CD4-positive, alpha-beta T cell treated with Interleukin-4 for 1 hour (primary cell): Measurements from ENCODE around the gene FOXRED2.
"Not testable (repeated sequence)": the region's sequence is repeated elsewhere in the genome, so short reads cannot be mapped to it uniquely, and the experiment has no call there.

Source experiments
- DNase-seq, 2 donors: peaks; one replicate each; pipeline ENCODE4 v3.0.0-alpha.2; 2020 to 2022

Gene FOXRED2

DNA sequence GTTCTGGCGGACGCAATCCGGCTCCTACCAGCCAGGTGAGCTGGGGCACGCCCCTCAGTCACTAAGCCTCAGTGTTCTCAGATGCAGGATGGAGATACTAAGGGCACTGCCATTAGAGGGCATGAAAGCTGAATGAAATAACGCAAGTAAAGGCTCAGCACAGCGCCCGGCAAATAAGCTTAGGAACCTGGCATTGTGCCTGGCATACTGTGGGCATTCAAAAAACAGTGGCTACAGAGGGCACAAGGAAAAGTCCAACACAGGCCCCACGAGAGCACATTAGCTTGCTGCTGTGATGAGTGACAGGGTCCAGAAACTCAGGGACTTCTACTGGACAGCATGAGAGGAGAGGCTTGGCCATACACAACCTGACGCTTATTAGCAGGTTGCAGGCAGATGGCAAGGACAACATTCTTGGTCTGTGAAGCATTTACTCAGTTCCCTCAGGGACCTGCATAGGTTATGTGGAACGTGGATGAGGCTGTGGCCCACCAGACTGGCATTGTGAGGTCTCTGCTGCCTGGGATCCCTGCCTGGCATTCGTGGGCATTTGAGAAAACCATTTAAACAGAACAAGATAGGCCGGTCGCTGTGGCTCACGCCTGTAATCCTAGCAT, 37.6 kb downstream of the FOXRED2 start:
- DNase-seq: no peak

DNA sequence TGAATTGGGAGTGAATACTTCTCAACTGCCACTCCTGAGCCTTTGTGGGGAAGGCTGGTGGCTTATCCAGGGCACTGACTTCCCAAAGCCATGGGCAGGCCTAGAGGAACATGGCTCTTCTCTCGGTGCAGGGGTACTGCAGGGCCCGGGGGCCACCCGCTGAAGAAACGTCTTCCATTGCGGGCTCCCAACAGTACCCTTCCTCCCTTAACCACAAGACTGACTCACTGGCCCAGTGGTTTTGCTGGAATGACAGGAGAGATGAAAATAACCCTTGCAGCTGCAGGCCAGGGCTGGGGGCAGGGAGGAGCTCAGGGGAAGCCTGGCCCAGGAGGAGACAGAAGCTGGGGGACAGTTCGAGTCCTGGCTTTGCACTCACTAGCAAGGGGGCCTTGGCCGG, 38.9 kb downstream of the FOXRED2 start:
- no peak for DNase-seq

DNA sequence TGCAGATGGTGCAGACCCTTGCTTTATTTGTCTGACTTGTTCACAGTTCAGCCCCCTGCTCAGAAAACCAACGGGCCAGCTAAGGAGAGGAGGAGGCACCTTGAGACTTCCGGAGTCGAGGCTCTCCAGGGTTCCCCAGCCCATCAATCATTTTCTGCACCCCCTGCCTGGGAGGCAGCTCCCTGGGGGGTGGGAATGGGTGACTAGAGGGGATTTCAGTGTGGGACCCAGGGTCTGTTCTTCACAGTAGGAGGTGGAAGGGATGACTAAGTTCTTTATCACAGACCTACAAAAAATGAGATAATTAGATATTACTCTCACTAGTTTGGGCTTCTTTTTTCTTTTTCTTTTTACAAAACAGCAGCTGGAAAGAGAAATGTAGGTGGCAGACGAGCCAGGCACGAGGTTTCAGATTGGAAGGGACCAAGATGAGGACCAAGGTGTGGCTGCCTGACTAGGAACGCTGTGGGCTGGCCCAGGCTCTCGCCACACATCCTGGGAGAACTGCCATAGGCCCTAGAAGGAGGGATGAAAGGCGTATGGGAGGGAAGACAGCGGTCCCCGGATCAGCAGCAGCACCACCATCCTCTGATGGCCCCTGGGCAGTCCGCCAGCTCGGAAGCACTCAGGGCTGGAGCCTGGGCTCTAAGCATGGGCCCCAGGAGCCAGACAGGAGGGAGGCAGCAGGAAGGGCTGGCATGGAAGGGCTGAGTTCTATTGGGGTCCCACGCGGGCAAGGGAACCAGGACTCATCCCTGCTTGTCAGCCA, 39.6 kb downstream of the FOXRED2 start:
- no peak for DNase-seq

DNA sequence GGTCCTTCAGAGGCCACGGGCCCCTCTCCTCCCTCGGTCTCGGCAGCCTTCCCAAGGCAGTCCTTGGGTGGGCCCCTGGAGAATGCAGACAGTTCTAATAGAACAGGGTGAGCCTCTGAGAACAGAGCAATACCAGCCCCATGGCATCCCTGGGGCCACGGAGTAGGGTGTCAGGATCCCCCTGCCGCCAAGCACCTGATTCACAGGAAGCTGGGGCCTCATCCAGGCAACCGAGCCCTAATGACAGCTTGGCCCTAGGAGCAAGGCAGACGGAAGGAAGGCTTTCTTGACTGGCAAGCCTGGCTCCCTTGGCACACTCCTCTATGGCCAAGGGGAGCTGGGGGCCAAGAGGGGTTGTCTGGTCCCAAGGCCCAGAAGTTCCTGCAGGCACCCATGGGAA, 40.6 kb downstream of the FOXRED2 start:
- DNase-seq: no peak

DNA sequence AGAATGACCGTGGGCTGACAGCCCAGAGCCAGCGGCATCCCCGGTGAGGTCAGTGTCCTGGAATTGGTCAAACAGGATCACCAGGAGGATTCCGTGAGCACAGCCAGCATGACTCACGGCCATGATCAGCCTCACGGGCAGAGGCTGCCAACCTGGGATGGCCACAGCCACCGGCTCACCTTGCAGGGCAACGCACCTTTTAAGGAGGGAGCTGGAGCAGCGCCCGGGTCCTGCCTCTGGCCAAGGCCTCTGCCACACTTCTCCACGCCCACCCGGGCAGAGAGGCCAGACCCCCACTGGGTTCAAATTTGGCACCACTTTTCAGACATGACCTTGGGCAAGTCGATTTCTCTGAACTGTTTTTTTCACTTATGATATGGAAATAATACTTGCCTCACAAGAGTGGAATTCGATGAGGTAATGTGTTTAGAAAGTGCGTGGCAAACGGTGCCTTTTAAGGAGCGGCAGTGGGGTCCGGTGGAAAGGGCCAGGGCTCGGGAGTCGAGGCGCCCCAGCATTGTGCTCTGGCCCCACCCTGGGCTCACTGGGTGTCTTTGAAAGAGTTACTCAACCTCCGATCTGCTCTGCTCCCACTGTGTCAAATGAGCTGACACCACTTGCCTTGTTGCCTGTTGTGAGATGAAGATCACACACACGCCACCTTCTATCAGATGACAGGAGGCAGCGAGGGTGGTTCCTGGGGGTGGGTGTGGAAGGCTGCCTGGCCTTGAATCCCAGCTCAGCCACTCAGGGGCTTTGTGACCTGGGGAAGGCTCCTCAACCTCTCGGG, 41.4 kb downstream of the FOXRED2 start:
- DNase-seq: no peak

DNA sequence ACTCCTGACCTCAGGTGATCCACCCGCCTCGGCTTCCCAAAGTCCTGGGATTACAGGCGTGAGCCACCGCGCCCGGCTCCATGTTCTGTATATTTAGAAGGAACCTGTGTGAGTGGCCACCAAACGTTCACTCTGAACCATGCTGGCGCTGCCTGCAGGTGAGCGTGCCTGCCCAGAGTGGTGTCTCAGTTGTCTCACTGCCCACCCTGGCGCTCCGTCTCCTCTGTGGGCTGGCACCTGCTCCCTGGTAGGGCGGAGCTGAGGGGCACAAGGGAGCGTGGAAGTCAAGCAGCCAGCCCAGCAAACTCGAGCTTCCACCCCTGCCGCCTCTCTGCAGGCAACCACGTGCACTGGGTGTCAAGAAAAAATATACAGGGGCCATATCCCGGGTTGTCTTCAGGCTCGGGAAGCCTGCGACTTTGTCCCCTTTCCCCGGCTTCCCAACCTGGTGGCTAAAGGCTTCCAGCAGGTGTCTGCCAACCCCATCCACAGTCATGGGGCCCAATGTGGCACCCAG, 42.1 kb downstream of the FOXRED2 start:
- no peak for DNase-seq

DNA sequence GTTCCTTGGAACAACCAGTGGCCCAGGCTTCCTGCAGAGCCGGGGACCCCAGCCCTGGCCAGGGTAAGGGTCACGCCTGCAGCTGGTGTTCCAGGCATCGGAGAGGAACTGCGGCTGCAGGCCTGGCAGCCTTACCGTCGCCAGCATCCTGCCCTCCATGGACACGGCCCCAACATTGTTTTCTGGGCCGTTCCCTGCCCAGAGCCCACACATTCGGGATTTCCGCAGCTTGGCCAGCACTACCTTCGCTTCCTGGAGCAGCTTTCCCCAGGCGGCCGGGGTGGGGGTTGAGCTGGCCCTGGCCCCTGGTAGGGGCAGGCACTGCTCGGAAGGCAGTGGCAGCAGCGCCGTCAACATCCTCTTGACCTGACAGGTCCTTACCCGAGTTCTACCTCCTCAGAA, 43.1 kb downstream of the FOXRED2 start:
- DNase-seq: no peak

DNA sequence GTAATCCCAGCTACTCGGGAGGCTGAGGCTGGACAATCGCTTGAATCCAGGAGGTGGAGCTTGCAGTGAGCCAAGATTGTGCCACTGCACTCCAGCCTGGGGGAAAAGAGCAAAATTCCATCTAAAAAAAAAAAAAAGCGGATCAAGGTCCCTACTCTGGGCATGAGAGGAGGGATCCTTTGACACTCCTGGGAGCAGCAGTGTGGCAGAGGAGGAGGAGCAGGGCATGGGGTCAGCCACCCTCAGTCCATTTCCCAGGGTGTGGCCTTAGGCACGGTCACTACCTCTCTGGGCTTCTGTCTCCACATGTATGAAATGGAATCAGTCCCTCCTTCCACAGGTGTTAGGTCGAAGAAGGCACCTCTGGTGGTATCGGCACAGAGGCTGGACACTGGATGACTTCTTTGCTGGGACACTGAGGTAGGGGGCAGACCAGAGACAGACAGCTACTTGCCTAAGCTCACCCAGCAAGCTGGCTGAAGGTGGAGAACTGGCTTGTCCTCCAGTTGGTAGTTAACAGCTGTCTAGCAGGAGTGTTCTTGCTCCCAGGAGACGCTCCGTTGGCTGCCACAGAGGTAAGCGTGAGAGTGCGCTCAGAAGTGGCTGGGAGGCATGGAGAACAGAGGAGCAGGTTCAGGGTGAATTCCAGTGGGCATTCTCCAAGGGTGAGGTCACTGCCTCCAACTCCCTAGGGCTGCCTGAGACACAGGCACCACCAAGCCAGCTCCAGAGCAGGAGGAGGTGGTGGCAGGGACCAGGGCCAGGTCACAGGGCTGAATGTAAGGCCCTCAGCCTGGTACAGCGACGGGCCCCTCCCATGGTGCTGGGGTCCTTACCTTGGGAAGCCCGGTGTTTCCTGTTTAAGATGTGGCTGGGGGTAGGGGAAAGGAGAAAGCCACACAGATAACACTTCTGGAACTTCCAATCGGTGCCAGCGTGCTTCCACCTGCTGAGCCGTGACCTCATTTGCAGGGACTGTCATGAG, 44.9 kb downstream of the FOXRED2 start:
- no peak for DNase-seq

DNA sequence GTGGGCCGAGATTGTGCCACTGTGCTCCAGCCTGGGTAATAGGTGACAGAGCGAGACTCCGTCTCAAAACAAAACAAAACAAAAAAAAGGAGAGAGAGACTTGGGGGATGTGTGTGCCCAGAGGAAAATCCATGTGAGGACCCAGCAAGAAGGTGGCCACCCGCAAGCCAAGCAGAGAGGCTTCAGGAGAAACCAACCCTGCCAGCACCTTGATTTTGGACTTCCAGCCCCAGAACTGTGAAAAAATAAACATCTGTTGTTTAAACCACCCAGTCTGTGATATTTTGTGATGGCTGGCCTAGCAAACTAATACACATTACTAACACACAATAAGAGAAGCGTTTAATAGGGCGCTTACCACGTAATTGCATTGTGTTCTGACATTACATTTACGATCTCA, 46.6 kb downstream of the FOXRED2 start:
- no peak for DNase-seq

DNA sequence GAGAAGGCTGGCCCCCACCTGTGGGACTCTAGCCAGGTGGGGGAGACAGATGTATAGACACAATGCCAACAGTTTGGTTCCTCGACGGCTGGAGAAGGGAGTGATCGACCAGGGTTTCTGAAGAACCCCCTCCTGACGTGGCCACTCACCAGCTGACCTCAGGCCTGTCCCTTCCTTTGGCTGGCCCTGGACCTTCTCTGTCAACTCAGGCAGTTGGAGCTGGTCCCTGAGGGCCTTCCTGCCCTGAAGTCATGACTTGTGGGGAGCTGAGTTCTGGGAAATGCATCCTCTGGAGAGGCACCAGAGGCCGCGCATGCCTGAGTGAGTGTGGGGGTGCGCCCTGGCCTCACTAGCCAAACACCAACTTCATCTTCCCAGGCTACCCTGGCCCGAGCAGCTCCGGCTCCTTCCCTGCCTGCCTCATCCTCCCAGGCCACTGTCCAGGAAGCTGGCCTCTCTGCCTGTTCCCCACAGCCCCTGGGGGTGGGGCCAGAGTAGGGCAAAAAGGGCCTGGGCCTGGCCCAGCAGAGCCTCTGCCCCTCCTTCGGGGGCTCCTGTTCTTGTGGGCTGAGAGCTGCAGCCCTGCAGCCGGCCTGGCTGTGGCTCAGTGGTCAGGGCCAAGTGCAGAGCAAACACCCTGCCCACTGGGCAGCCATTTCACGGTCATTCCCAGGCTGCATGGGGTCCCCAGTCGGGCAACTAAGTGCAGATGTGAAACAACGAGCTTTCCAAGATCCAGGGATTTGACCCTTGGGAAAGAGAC, 49.0 kb downstream of the FOXRED2 start:
- DNase-seq: no peak

DNA sequence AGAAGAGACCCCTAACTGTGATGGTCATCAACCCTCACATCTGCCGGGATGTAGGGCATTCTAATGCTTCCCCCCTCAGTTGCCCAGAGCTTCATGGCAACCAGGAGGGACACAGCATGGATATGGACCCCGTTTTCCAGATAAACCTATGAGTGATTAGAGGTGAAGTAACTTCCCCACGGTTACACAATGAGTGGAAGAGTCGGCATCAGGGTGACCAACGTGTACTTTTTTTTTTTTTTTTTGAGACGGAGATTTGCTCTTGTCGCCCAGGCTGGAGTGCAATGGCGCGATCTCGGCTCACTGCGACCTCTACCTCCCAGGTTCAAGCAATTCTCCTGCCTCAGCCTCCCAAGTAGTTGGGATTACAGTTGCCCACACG, 50.4 kb downstream of the FOXRED2 start:
- DNase-seq: no peak

DNA sequence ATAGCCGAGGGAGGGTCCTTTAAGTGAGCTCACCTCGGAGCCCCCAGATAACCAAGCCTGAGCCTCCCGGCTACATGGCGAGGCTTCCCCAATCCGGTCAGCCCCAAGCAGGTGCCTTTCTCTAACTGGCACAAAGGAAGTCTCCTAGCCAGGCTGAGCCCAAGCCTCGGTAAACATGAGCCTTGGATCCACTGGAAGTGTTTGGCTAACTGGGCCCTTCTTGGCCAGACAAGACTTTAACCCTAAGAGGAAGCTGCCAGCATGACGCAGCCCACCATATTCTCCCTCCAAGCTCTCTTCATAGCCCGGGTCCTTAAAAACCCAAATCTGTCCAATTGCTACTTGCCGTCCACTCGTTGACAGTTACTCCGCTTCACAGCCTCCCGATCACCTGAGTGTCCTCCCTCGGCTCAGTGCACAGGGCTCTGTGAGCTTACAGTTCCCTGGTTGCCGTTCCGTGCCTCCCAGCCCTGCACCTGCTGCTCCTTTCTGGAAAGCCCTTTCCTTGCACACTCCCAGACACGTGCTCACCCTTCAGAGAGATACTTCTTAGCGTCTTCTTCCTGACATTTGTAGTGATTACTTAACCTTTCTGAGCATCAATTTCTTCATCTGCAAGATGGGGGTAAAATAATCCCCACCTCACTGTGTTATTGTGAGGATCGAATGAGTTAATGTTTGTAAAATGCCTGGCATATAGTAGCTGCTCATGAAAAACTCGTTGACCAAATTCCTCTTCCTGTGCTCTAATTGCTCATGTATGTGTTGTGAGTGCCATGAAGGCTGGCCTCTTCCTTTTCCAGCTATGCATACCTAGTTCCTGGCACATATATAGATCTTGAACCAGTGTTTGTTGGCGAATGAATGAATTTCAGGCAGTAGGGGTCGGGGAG, 51.0 kb downstream of the FOXRED2 start:
- DNase-seq: no peak

DNA sequence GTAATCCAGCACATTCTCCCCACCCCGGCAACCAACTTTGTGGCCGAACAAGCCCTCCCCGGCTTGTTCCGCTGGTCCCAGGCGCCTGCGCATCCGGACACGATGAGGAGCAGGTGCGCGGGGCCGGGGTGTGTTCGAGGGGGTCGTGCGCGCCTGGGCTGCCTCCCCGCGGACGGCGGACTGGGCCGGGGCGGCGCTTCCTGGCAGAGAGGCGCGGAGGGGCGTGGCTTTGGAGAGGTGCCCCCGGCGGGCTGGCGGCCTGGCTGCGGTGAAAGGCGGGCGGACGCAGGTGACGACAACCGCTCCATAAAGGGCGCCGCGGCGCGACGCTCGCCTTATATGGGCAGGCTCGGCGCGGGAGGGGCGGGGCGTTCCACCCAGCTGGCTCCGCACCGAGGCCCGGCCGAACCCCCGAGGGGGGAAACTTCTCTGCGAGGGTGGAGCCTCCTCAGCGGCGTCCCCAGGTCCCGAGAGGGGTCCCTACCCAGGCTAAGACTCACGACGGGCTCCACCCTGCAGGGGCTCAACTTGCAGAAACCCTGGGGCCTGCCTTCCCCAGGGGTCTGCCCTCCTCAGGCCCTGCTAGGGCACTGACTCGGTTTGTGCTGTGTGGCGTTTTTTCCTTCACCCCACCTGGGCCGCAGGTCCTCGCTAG, 51.8 kb downstream of the FOXRED2 start:
- peak; percentile 94 to 96 for DNase-seq

DNA sequence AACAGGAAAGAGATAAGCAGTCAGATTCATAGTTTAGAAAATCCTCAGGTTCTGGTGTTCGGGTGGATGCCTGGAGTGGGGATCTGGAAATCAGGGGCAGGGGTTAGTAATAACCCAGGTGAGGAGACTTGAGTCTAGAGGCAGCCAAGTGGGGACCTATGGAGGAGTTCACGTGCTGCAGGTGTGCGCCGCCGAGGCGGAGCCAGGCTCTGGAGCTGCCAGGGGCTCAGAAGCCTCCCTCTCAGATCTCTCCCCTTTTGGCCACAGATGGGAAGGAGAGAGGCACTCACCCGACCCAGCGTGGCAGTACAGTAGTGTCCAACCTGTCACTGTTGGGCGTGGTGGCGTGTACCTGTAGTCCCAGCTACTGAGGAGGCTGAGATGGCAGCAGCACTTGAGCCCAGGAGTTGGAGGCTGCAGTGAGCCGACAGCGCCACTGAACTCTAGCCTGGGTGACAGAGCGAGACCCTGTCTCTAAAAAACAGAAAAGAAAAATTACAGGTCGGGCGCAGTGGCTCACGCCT, 52.9 kb downstream of the FOXRED2 start:
- no peak for DNase-seq

DNA sequence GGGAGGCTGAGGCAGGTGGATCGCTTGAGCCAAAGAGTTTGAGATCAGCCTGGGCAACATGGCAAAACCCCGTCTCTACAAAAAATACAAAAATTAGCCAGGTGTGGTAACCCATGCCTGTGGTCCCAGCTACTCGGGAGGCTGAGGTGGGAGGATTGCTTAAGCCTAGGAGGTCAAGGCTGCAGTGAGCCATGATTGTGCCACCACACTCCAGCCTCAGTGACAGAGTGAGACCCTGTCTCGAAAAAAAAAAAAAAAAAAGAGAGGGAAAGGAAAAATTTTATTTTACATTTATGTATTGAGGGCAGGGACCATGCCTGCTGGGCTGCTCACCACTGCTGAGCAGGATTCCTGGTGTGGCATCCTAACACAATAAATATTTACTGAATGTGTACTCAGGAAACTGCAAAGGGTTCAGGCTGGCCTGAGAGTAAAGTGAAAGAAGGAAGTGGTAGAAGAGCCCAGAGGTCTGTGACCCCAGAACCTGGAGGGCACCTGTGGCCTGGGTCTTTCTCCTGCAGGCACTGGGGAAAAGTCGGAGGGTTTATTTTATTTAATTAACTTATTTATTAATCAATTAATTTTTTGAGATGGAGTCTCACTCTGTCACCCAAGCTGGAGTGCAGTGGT, 53.7 kb downstream of the FOXRED2 start:
- DNase-seq: not testable (repeated sequence)

DNA sequence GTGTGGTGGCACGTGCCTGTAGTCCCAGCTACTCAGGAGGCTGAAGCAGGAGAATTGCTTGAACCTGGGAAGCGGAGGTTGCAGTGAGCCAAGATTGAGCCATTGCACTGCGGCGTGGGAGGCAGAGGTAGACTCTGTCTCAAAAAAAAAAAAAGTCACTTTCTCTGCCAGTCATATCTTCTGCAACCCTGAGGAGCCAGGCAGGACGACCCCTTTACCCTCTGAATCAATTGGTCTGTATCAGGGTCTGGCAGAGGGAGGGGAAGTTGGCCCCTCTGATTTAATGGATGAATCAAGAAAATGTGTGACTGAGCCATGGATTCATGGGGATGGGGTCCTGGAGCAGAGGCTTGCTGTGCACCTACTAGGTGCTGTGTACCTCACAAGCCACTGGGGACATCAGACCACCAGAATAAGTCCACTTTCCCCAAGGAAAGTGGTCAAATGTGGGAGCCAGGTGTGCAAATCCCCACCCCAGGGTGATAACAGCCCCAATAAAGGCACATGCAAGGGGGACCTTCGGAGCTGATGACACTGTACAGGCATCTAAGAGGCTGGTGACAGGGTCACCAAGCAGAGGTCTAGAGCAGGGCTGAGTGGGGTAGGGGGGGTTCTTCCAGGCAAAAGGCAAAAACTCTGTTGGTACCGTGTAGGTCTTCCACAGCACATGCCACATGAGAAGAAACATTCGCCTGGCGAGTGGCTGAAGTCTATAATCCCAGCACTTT, 54.4 kb downstream of the FOXRED2 start:
- no peak for DNase-seq

DNA sequence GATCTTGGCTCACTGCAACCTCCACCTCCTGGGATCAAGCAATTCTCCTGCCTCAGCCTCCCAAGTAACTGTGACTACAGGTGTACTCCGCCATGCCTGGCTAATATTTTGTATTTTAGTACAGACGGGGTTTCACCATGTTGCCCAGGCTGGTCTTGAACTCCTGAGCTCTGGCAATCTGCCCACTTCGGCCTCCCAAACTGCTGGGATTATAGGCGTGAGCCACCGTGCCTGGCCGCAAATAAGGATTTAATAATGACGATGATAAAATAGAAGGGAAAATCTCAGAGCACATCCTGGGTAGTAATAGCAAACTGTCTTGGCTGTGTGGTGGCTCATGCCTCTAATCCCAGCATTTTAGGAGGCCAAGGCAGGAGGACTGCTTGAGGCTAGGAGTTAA, 55.9 kb downstream of the FOXRED2 start:
- not testable (repeated sequence) for DNase-seq

DNA sequence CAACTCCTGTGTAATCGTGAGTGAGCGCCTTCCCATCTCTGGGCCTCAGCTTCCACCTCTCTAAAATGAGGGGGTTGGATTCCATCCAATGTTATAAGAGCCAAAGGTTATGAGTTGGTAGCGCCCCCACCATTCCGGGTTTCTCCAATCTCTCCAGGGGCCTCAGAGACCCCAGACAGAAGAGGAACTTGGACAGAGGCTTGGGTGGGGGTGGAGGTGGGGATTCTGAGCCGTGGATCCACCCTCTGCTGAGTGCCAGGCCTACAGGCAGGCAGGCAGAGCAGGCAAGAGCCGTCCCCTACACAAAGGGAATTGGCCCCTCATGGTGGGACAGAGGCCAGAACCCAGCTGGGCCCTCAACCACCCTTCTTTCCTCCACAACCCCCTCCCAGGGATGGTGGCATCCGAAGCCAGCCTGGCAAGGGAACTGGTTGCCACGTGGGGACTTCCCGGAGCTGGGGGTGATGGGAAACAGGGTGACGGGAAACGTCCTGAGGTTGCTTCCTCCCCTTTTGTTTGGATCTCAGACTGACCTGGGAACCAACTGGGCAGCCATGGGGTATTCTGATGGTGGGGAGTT, 57.2 kb downstream of the FOXRED2 start:
- no peak for DNase-seq
